ENCODE results near the gene SYNPO. TPM values are rescaled to one million over a fixed set of nuclear protein-coding genes. Genes with fewer than 3 reads are reported as not detected.

SYNPO gene
- total RNA-seq, 1 donor from 2014 or later = 0.41 TPM

GRCh38 chr5:150623152-150623877, 17.1 kb upstream of the SYNPO start:
- H3K27me3 Mint-ChIP-seq (ENCODE audit: insufficient read depth, low read depth) = peaks cover 26% of the 10 kb centered on the region
- Histone ChIP-seq H3K36me3 (no peaks in the 10 kb centered on the region), H3K9me3 (ENCODE audit: low read depth) (no peaks in the 10 kb centered on the region), H3K4me1 (peaks cover 19% of the 10 kb centered on the region), H4K20me1 (ENCODE audit: low read depth) (no peaks in the 10 kb centered on the region), H3F3A (ENCODE audit: low read depth) (peaks cover 10% of the 10 kb centered on the region), H3K27me3 (peaks cover 37% of the 10 kb centered on the region), H3K79me2 (ENCODE audit: low read depth) (no peaks in the 10 kb centered on the region), H3K27ac (no peak overlapping the region), H3K4me3 (no peak overlapping the region), H2AFZ (replicated peaks) (no peak overlapping the region), H3K4me2 (no peak overlapping the region), H3K9ac (no peak overlapping the region)
- H3K4me1 Mint-ChIP-seq = peaks cover 49% of the 10 kb centered on the region
- H3K36me3 Mint-ChIP-seq = no peaks in the 10 kb centered on the region
- peak overlapping the region; percentile 20 for H3K4me3 Mint-ChIP-seq
- TF ChIP-seq EZH2 (IDR thresholded peaks at IDR 0.05) (no peak), CTCF (IDR thresholded peaks at IDR 0.05) (no peak), EZH2phosphoT487 (IDR thresholded peaks at IDR 0.05) (no peak)
- peaks cover 2% of the 10 kb centered on the region for H3K9me3 Mint-ChIP-seq
- DNase-seq (ENCODE audit: low spot score) = no peak
- no peak overlapping the region for H3K27ac Mint-ChIP-seq

GRCh38 chr5:150623878-150624216, 16.6 kb upstream of the SYNPO start:
- H3K27me3 Mint-ChIP-seq (ENCODE audit: insufficient read depth, low read depth) = peaks cover 28% of the 10 kb centered on the region
- peaks cover 10% of the 10 kb centered on the region for H3F3A ChIP-seq (ENCODE audit: low read depth)
- H3K4me1 ChIP-seq = peaks cover 19% of the 10 kb centered on the region
- peaks cover 2% of the 10 kb centered on the region for H3K9me3 Mint-ChIP-seq
- no peaks in the 10 kb centered on the region for H3K9me3 ChIP-seq (ENCODE audit: low read depth)
- no peak for DNase-seq (ENCODE audit: low spot score)
- H3K36me3 ChIP-seq = no peaks in the 10 kb centered on the region
- peaks cover 47% of the 10 kb centered on the region for H3K4me1 Mint-ChIP-seq
- no peak overlapping the region for H3K27ac ChIP-seq
- H3K4me2 ChIP-seq = peak overlapping the region; percentile 77
- H3K79me2 ChIP-seq (ENCODE audit: low read depth) = no peaks in the 10 kb centered on the region
- peaks cover 37% of the 10 kb centered on the region for H3K27me3 ChIP-seq
- no peak for TF ChIP-seq EZH2 (IDR thresholded peaks at IDR 0.05)
- TF ChIP-seq CTCF (IDR thresholded peaks at IDR 0.05) = no peak
- no peak for TF ChIP-seq EZH2phosphoT487 (IDR thresholded peaks at IDR 0.05)
- no peaks in the 10 kb centered on the region for H3K36me3 Mint-ChIP-seq
- no peak overlapping the region for H3K27ac Mint-ChIP-seq
- H3K4me3 Mint-ChIP-seq = peak overlapping the region; percentile 86
- H4K20me1 ChIP-seq (ENCODE audit: low read depth) = no peaks in the 10 kb centered on the region
- H3K4me3 ChIP-seq = no peak overlapping the region
- no peak overlapping the region for H3K9ac ChIP-seq
- no peak overlapping the region for H2AFZ ChIP-seq (replicated peaks)

DNA sequence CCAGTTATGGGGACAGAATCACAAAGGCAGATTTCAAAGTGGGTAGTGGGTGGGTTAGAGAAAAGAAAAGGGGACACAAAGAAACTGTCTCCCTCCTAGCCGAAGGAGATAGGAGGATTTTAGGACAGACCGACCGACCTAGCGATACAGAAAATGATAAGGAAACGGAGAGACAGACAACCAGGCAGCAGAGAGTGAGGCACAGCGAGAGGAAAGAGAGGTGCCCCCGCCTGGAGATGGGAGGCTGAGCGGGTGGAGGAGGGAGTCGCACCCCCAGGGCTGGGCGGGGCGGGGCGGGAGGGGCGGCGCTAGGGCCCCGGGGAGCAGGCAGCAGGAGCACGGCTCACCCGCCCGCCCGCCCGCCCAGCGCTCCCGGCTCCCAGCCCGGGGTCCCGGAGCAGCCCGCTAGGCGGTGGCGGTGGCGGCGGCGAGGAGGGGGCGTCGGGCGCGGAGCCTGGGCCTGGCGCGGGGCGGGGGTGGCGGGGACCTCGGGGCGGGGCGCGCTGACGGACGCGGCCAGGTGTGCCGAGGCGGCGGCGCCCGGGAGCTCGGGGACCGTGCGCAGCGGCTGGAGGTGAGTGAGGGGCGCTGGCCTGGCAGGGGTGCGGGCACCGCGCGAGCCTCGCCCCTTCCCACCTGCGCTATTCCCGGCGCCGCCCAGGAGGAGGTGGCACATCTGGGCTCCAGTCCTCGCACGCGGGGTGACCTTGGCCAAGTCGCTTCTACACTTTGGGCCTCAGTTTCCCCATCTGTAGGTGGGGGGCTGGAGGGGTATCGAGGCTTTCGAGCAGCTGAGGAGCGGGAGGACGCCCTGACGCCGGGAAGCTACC, 15.9 kb upstream of the SYNPO start:
- H3K79me2 ChIP-seq (ENCODE audit: low read depth) = no peaks in the 10 kb centered on the region
- no peak overlapping the region for H2AFZ ChIP-seq (replicated peaks)
- no peaks in the 10 kb centered on the region for H3K36me3 ChIP-seq
- no peaks in the 10 kb centered on the region for H4K20me1 ChIP-seq (ENCODE audit: low read depth)
- Mint-ChIP-seq H3K4me1 (peaks cover 43% of the 10 kb centered on the region), H3K4me3 (peak overlapping the region; percentile 86), H3K9me3 (peaks cover 2% of the 10 kb centered on the region), H3K27me3 (ENCODE audit: insufficient read depth, low read depth) (peaks cover 33% of the 10 kb centered on the region), H3K27ac (peak overlapping the region; percentile 86), H3K36me3 (no peaks in the 10 kb centered on the region)
- H3K4me3 ChIP-seq = peak overlapping the region; percentile 54
- H3F3A ChIP-seq (ENCODE audit: low read depth) = peaks cover 10% of the 10 kb centered on the region
- H3K27me3 ChIP-seq = peaks cover 37% of the 10 kb centered on the region
- no peak overlapping the region for H3K27ac ChIP-seq
- peak overlapping the region; percentile 97 for H3K4me2 ChIP-seq
- no peaks in the 10 kb centered on the region for H3K9me3 ChIP-seq (ENCODE audit: low read depth)
- peaks cover 19% of the 10 kb centered on the region for H3K4me1 ChIP-seq
- no peak overlapping the region for H3K9ac ChIP-seq
- DNase-seq (ENCODE audit: low spot score) = peak; percentile 76
- TF ChIP-seq EZH2 (IDR thresholded peaks at IDR 0.05) = no peak
- TF ChIP-seq CTCF (IDR thresholded peaks at IDR 0.05) = no peak
- TF ChIP-seq EZH2phosphoT487 (IDR thresholded peaks at IDR 0.05) = no peak

Data from neural progenitor cell (in vitro differentiated cells).